ENCODE data around the gene ACSS1. TPM values are rescaled to one million over a fixed set of nuclear protein-coding genes. Genes with fewer than 3 reads are reported as not detected.

The ACSS1 gene
- total RNA-seq, 1 experiment from 2014 or later = 4.9 TPM

- no peak overlapping the region for H3K27ac ChIP-seq
- DNase-seq (ENCODE audit: low read depth in 1 of 2, low spot score in 2 of 2) = peak in 1 of 2 experiments; percentile 32
- no peaks in the 10 kb centered on the region for H3K4me1 ChIP-seq (replicated peaks)
- H3K36me3 ChIP-seq = peaks cover 20% of the 10 kb centered on the region
- no peaks in the 10 kb centered on the region for H3K27me3 ChIP-seq (replicated peaks)
- no peak overlapping the region for H3K4me3 ChIP-seq
- H3K9me3 ChIP-seq (replicated peaks) = no peaks in the 10 kb centered on the region
These were observed 99.2 kb downstream of the ACSS1 start for GRCh38 chr20:24958506-24959385.

DNA sequence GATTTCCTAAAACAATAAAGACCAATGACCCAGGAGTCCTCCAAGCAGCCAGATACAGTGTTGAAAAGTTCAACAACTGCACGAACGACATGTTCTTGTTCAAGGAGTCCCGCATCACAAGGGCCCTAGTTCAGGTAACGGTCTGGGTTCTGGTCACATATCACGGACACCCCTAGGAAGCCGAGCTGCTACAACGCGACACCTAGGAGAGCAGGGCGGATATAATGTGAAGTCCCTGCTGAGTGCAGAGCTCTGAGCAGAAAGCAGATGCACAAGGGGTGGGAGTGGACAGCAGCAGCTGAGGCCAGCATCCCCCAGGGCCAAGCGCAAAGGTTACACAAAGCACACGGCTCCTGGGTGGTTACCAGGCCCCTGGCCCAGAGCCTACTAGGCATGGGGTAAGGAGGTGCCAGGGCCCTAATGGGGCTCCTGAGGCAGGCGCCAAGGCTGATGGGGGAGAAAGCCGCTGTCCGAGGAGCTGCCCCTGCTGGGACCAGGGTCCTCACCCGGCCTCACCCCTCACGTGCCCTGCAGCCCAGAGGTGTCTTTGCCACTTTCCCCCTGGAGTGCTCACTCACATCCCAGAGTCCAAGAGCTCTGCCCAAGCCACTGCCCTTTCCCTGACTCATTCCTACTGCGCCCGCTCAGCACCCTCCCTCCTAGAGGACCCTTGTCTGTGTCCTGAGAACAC, 100.5 kb downstream of the ACSS1 start:
- peaks cover 7% of the 10 kb centered on the region for H3K36me3 ChIP-seq
- H3K4me1 ChIP-seq (replicated peaks) = no peaks in the 10 kb centered on the region
- DNase-seq (ENCODE audit: low read depth in 1 of 2, low spot score in 2 of 2) = peak in 1 of 2 experiments; percentile 39
- H3K27ac ChIP-seq = no peak overlapping the region
- H3K27me3 ChIP-seq (replicated peaks) = no peaks in the 10 kb centered on the region
- H3K9me3 ChIP-seq (replicated peaks) = no peaks in the 10 kb centered on the region
- no peak overlapping the region for H3K4me3 ChIP-seq

Other genes with a start within 250 kb of the ACSS1 start
- gene CST7, start 108.9 kb downstream of the ACSS1 start, total RNA-seq (2014; rRNA removed; shearing (Covaris generic)) = not detected in 2 replicates
- gene APMAP, start 65.4 kb downstream of the ACSS1 start, total RNA-seq (2014; rRNA removed; shearing (Covaris generic)) = 163 and 167 TPM in 2 replicates
- gene VSX1, start 24.0 kb upstream of the ACSS1 start, total RNA-seq (2014; rRNA removed; shearing (Covaris generic)) = not detected in 2 replicates
- gene ENTPD6, start 137.6 kb upstream of the ACSS1 start, total RNA-seq (2014; rRNA removed; shearing (Covaris generic)) = 68.0 and 77.0 TPM in 2 replicates
- gene PYGB, start 189.9 kb upstream of the ACSS1 start, total RNA-seq (2014; rRNA removed; shearing (Covaris generic)) = 175 and 192 TPM in 2 replicates

Measured in SJSA1 (cell line).